IMR-90 (cell line): Measurements from ENCODE around the gene SPACA7. TPM values are rescaled to one million over a fixed set of nuclear protein-coding genes. Genes with fewer than 3 reads are reported as not detected.

Experiments
- ATAC-seq: fragments of 200-7000 bp; cut with Tn5 transposase; 2 replicates; pipeline ENCODE4 v1.9.1; 2020; ENCODE audit warnings: low read depth, mild to moderate bottlenecking, moderate library complexity
- BruUV-seq: library from RNA; stranded (reverse); fragments of 400-500 nt; replicated peaks from 2 replicates; lab custom pipeline; 2021; lab: Mats Ljungman, UMichigan
- CTCF ChIA-PET: fragments of 300-600 bp; formaldehyde crosslinking; extraction: SDS; loops from one replicate; lab custom pipeline; 2021; ENCODE audit warnings: antibody characterized with exemption; lab: Yijun Ruan, JAX
- POLR2A ChIA-PET: fragments of 300-600 bp; sonication (Branson Sonifier 250); formaldehyde crosslinking; loops from one replicate; lab custom pipeline; 2022; ENCODE audit warnings: antibody characterized with exemption; ENCODE audit not compliant: unreplicated experiment; lab: Charles Lee
- DNase-seq: peaks from one replicate; pipeline ENCODE4 v3.0.0; 2013
- H2AFZ ChIP-seq: replicated peaks from 2 replicates; pipeline ENCODE3; 2013; ENCODE audit warnings: low read length, mild to moderate bottlenecking; ENCODE audit not compliant: poor library complexity
- H2AK5ac ChIP-seq: 2 replicates; pipeline ENCODE4 v1.6.1; 2013; ENCODE audit warnings: low read depth, low read length, inconsistent platforms
- H2AK9ac ChIP-seq: replicated peaks from 2 replicates; pipeline ENCODE3; 2013; ENCODE audit warnings: mild to moderate bottlenecking, low read depth, low read length, moderate library complexity; ENCODE audit not compliant: poor library complexity
- H2BK120ac ChIP-seq: 2 replicates; pipeline ENCODE4 v1.6.1; 2013; ENCODE audit warnings: low read depth, low read length, inconsistent platforms
- H2BK15ac ChIP-seq: 3 replicates; pipeline ENCODE4 v1.6.1; 2013; ENCODE audit warnings: low read depth, low read length, inconsistent platforms
- H2BK20ac ChIP-seq: 2 replicates; pipeline ENCODE4 v1.6.1; 2013; ENCODE audit warnings: low read depth, mild to moderate bottlenecking, inconsistent platforms, low read length, moderate library complexity
- H2BK5ac ChIP-seq: 2 replicates; pipeline ENCODE4 v1.6.1; 2013; ENCODE audit warnings: mild to moderate bottlenecking, low read depth, low read length, inconsistent platforms; ENCODE audit not compliant: poor library complexity, severe bottlenecking
- H3K14ac ChIP-seq: replicated peaks from 2 replicates; pipeline ENCODE4 v1.6.1; 2013; ENCODE audit warnings: low read depth, low read length, inconsistent platforms
- H3K18ac ChIP-seq: 2 replicates; pipeline ENCODE4 v1.6.1; 2013; ENCODE audit warnings: low read depth, low read length, control low read depth
- H3K23ac ChIP-seq: 2 replicates; pipeline ENCODE4 v1.6.1; 2013; ENCODE audit warnings: low read depth, low read length, inconsistent platforms
- H3K27ac ChIP-seq: 2 replicates; pipeline ENCODE4 v1.5.1; 2013; ENCODE audit warnings: mild to moderate bottlenecking, control low read depth, low read length; ENCODE audit not compliant: insufficient read depth
- H3K27me3 ChIP-seq: 2 replicates; pipeline ENCODE4 v1.6.1; 2013; ENCODE audit warnings: low read length; ENCODE audit not compliant: control insufficient read depth, insufficient read depth
- H3K36me3 ChIP-seq: 2 replicates; pipeline ENCODE4 v1.6.1; 2013; ENCODE audit warnings: low read length, mixed read lengths; ENCODE audit not compliant: control insufficient read depth, insufficient read depth
- H3K4ac ChIP-seq: 2 replicates; pipeline ENCODE4 v1.6.1; 2013; ENCODE audit warnings: low read depth, low read length, inconsistent platforms
- H3K4me1 ChIP-seq: 2 replicates; pipeline ENCODE4 v1.6.1; 2013; ENCODE audit warnings: low read length, mixed read lengths; ENCODE audit not compliant: control insufficient read depth, insufficient read depth
- H3K4me2 ChIP-seq: 2 replicates; pipeline ENCODE4 v1.6.1; 2013; ENCODE audit warnings: low read depth, mild to moderate bottlenecking, control low read depth, low read length, moderate library complexity
- H3K4me3 ChIP-seq: 2 replicates; pipeline ENCODE4 v1.5.1; 2013; ENCODE audit warnings: low read depth, mild to moderate bottlenecking, control low read depth, low read length, moderate library complexity; ENCODE audit not compliant: insufficient read depth
- H3K56ac ChIP-seq: 2 replicates; pipeline ENCODE4 v1.6.1; 2013; ENCODE audit warnings: low read length, inconsistent platforms; ENCODE audit not compliant: insufficient read depth; ENCODE audit errors: extremely low read depth
- H3K79me1 ChIP-seq, 2 experiments: 2 replicates each; pipeline ENCODE4 v1.6.1; 2013; ENCODE audit warnings: low read length in 2 of 2, inconsistent platforms in 1 of 2, low read depth in 1 of 2
- H3K9ac ChIP-seq: 2 replicates; pipeline ENCODE4 v1.6.1; 2013; ENCODE audit warnings: low read depth, low read length, control low read depth
- H3K9me1 ChIP-seq: 2 replicates; pipeline ENCODE4 v1.6.1; 2013; ENCODE audit warnings: low read length, inconsistent platforms; ENCODE audit not compliant: insufficient read depth
- H3K9me3 ChIP-seq: 2 replicates; pipeline ENCODE4 v1.6.1; 2013; ENCODE audit warnings: low read length; ENCODE audit not compliant: control insufficient read depth, insufficient read depth
- H4K20me1 ChIP-seq: 2 replicates; pipeline ENCODE4 v1.6.1; 2013; ENCODE audit warnings: low read length, inconsistent platforms; ENCODE audit not compliant: insufficient read depth
- H4K5ac ChIP-seq: 2 replicates; pipeline ENCODE4 v1.6.1; 2013; ENCODE audit warnings: mild to moderate bottlenecking, low read depth, low read length, control low read depth
- H4K8ac ChIP-seq, 2 experiments: 2 replicates each; pipeline ENCODE4 v1.6.1; 2013; ENCODE audit warnings: low read depth in 2 of 2, low read length in 2 of 2, control low read depth in 1 of 2, inconsistent platforms in 1 of 2
- H4K91ac ChIP-seq: 2 replicates; pipeline ENCODE4 v1.6.1; 2013; ENCODE audit warnings: low read depth, low read length, inconsistent platforms; ENCODE audit not compliant: insufficient read depth
- BHLHE40 ChIP-seq: fragments of 150-350 bp; IDR thresholded peaks from 2 replicates; pipeline ENCODE4 v1.6.1; 2016; ENCODE audit warnings: mild to moderate bottlenecking, low read depth, low read length
- CTCF ChIP-seq: conservative IDR thresholded peaks from 2 replicates; pipeline ENCODE4 v1.5.1; 2012; ENCODE audit warnings: mild to moderate bottlenecking, low read depth, low read length, improper control_type of control experiment
- MAFK ChIP-seq: IDR thresholded peaks from 2 replicates; pipeline ENCODE4 v1.6.1; 2012; ENCODE audit warnings: low read depth, low read length, improper control_type of control experiment
- MAZ ChIP-seq: IDR thresholded peaks from 2 replicates; pipeline ENCODE4 v1.6.1; 2012; ENCODE audit warnings: low read depth, mild to moderate bottlenecking, low read length, improper control_type of control experiment, moderate library complexity, borderline replicate concordance
- NFE2L2 ChIP-seq: fragments of 150-350 bp; IDR thresholded peaks from 2 replicates; pipeline ENCODE4 v1.6.1; 2016; ENCODE audit warnings: low read depth, mild to moderate bottlenecking, low read length
- POLR2A ChIP-seq: IDR thresholded peaks from 2 replicates; pipeline ENCODE4 v1.6.1; 2012; ENCODE audit warnings: mild to moderate bottlenecking, low read depth, low read length
- RCOR1 ChIP-seq: IDR thresholded peaks from 2 replicates; pipeline ENCODE4 v1.6.1; 2012; ENCODE audit warnings: mild to moderate bottlenecking, low read length, improper control_type of control experiment; ENCODE audit not compliant: insufficient replicate concordance
- RFX5 ChIP-seq: IDR thresholded peaks from 2 replicates; pipeline ENCODE4 v1.8.0; 2012; ENCODE audit warnings: low read depth, mild to moderate bottlenecking, low read length, moderate library complexity
- SMC3 ChIP-seq: fragments of 150-350 bp; IDR thresholded peaks from 2 replicates; pipeline ENCODE4 v1.6.1; 2016; ENCODE audit warnings: low read depth, mild to moderate bottlenecking, antibody characterized with exemption, low read length, moderate library complexity
- USF2 ChIP-seq: fragments of 150-350 bp; IDR thresholded peaks from 2 replicates; pipeline ENCODE4 v1.6.1; 2017; ENCODE audit warnings: mild to moderate bottlenecking, antibody characterized with exemption, low read length, low read depth
- WGBS, 2 experiments: methylation state at CpG; one replicate each; pipeline versions ENCODE4 v1.1.5 to v1.1.7; 2013; ENCODE audit warnings: missing lambda C conversion rate in 2 of 2; ENCODE audit not compliant: insufficient read length in 1 of 2; ENCODE audit errors: extremely low coverage in 2 of 2; 5-methylcytosine and 5-hydroxymethylcytosine counted together
- dilution Hi-C: fragments of 300-500 bp; cut with HindIII; formaldehyde crosslinking; loops from one replicate; pipeline ENCODE4 v1.14.3; 2018; ENCODE audit warnings: low sequenced_read_pairs; ENCODE audit not compliant: unreplicated experiment
- in situ Hi-C: fragments of 300-500 bp; cut with MboI; formaldehyde crosslinking; loops from 3 replicates; pipeline ENCODE4 v1.14.3; 2019; ENCODE audit warnings: low sequenced_read_pairs, inconsistent platforms, mixed read lengths
- intact Hi-C: fragments of 100-400 bp; cut with micrococcal nuclease; formaldehyde crosslinking; loops from 2 replicates; pipeline ENCODE4 v1.10.0; 2022
- polyA plus RNA-seq, 3 experiments: library from polyadenylated mRNA; depleted of rRNA; stranded (reverse); fragments of >200 nt; gene quantifications; 2 replicates each; pipeline ENCODE4 v1.2.3, GENCODE V29; 2012; ENCODE audit warnings: low replicate concordance in 1 of 3
- total RNA-seq: library from RNA; depleted of rRNA; stranded (reverse); fragments of >200 nt; gene quantifications from 2 replicates; pipeline ENCODE4 v1.2.3, GENCODE V29; 2012

The SPACA7 gene
- total and polyA plus RNA-seq, 2 of the 4 experiments (the other 2 are of a cell fraction) = not detected

GRCh38 chr13:112442483-112443090 is 66.4 kb downstream of the SPACA7 start:
- Histone ChIP-seq H2AK9ac (no peak overlapping the region), H3K4ac (no peak overlapping the region), H4K5ac (no peak overlapping the region), H3K9me1 (no peaks in the 10 kb centered on the region), H4K91ac (no peak overlapping the region), H3K79me1 (no peaks in the 10 kb centered on the region), H3K14ac (no peak overlapping the region), H2BK15ac (no peak overlapping the region), H3K4me2 (peak overlapping the region; percentile 17; the same call in 1 of the 2 replicates), H2AK5ac (no peak overlapping the region), H2AFZ (peak overlapping the region; percentile 44), H3K27ac (no peak overlapping the region), H2BK20ac (no peak overlapping the region), H3K4me1 (no peaks in the 10 kb centered on the region), H3K56ac (no peak overlapping the region), H2BK5ac (no peak overlapping the region), H2BK120ac (no peak overlapping the region), H3K36me3 (no peaks in the 10 kb centered on the region), H3K9ac (no peak overlapping the region), H3K23ac (no peak overlapping the region), H4K20me1 (no peaks in the 10 kb centered on the region), H3K9me3 (no peaks in the 10 kb centered on the region), H3K18ac (no peak overlapping the region), H3K4me3 (no peak overlapping the region), H3K27me3 (peaks cover 9% of the 10 kb centered on the region), H4K8ac (no peak overlapping the region)
- DNase-seq = peak; percentile 5
- dilution Hi-C loops (no loop called here), intact Hi-C loops (loop anchor here (10.0 kb wide), 1 partner anchor 1378 kb away; no protein-coding TSS in a partner anchor), in situ Hi-C loops (loop anchor here (5.0 kb wide), 1 partner anchor 970 kb away; no protein-coding TSS in a partner anchor)
- ATAC-seq = peak; percentile 37
- WGBS, 2 experiments = 27% methylated on average over 2 of the region's 21 CpGs; no CpG with 5 or more reads in 1 of the 2 experiments
- no TSS peak for BruUV-seq
- TF ChIP-seq BHLHE40 = no peak
- no peak for TF ChIP-seq USF2
- TF ChIP-seq RCOR1 = no peak
- TF ChIP-seq RFX5 = no peak
- no peak for TF ChIP-seq NFE2L2
- TF ChIP-seq POLR2A = no peak
- TF ChIP-seq MAZ = no peak
- TF ChIP-seq MAFK = no peak
- TF ChIP-seq CTCF = no peak
- TF ChIP-seq SMC3 = no peak
- POLR2A ChIA-PET = no interaction called here
- CTCF ChIA-PET = no interaction called here
